Caco-2 (cell line): ENCODE measurements around the gene KIF26B. TPM values are rescaled to one million over a fixed set of nuclear protein-coding genes. Genes with fewer than 3 reads are reported as not detected.

Source experiments
- BruUV-seq: library from RNA; stranded (reverse); fragments of 400-500 nt; replicated peaks from 2 replicates; lab custom pipeline; 2021; lab: Mats Ljungman, UMichigan
- CTCF ChIA-PET: fragments of 300-600 bp; sonication (Branson Sonifier 250); formaldehyde crosslinking; loops from one replicate; lab custom pipeline; 2022; ENCODE audit warnings: antibody characterized with exemption; lab: Charles Lee
- POLR2A ChIA-PET: fragments of 300-600 bp; sonication (Branson Sonifier 250); formaldehyde crosslinking; loops from one replicate; lab custom pipeline; 2022; ENCODE audit warnings: antibody characterized with exemption; lab: Charles Lee
- DNase-seq, 2 experiments: peaks; one replicate each; pipeline versions ENCODE4 v3.0.0 to v3.0.0-alpha.2; 2020 to 2022
- H3K27me3 ChIP-seq: replicated peaks from 2 replicates; pipeline ENCODE4 v1.6.0; 2011; ENCODE audit warnings: low read length; ENCODE audit not compliant: control insufficient read depth, insufficient read depth
- H3K36me3 ChIP-seq: 2 replicates; pipeline ENCODE4 v1.5.1; 2011; ENCODE audit warnings: low read length; ENCODE audit not compliant: control insufficient read depth, insufficient read depth
- H3K4me1 ChIP-seq: fragments of 250-450 bp; sonication (Bioruptor Pico); 2 replicates; pipeline ENCODE4 v1.5.1; 2020; ENCODE audit warnings: mild to moderate bottlenecking
- H3K4me3 ChIP-seq: 2 replicates; pipeline ENCODE4 v1.5.1; 2011; ENCODE audit warnings: low read depth, mild to moderate bottlenecking, control low read depth, low read length
- H3K9me3 ChIP-seq: fragments of 250-450 bp; sonication (Bioruptor Pico); 2 replicates; pipeline ENCODE4 v1.5.1; 2020; ENCODE audit warnings: mild to moderate bottlenecking, moderate library complexity
- H3K27ac Mint-ChIP-seq: one replicate; pipeline ENCODE4 v1.8.0; 2022; ENCODE audit warnings: mixed read lengths; ENCODE audit not compliant: unreplicated experiment
- H3K27me3 Mint-ChIP-seq: one replicate; pipeline ENCODE4 v1.8.0; 2022; ENCODE audit warnings: mixed read lengths; ENCODE audit not compliant: insufficient read depth, unreplicated experiment
- H3K36me3 Mint-ChIP-seq: one replicate; pipeline ENCODE4 v1.8.0; 2022; ENCODE audit warnings: mild to moderate bottlenecking, mixed read lengths; ENCODE audit not compliant: insufficient read depth, unreplicated experiment
- H3K4me1 Mint-ChIP-seq: one replicate; pipeline ENCODE4 v1.8.0; 2022; ENCODE audit warnings: low read depth, mixed read lengths; ENCODE audit not compliant: unreplicated experiment
- H3K4me3 Mint-ChIP-seq: one replicate; pipeline ENCODE4 v1.8.0; 2022; ENCODE audit warnings: mild to moderate bottlenecking, moderate library complexity, mixed read lengths; ENCODE audit not compliant: unreplicated experiment
- H3K9me3 Mint-ChIP-seq: one replicate; pipeline ENCODE4 v1.8.0; 2022; ENCODE audit warnings: mixed read lengths; ENCODE audit not compliant: unreplicated experiment
- CTCF ChIP-seq, 2 experiments: fragments of 200-600 bp in 1 of 2; IDR thresholded peaks; 1 replicate in 1 of 2; 2 replicates in 1 of 2; pipeline versions ENCODE4 v1.5.1 to v1.8.0; 2011 to 2022; ENCODE audit warnings: antibody characterized with exemption in 1 of 2, control low read depth in 1 of 2, inconsistent platforms in 1 of 2, low read depth in 1 of 2, low read length in 1 of 2, mild to moderate bottlenecking in 1 of 2, moderate library complexity in 1 of 2; ENCODE audit not compliant: insufficient read depth in 1 of 2, severe bottlenecking in 1 of 2, unreplicated experiment in 1 of 2
- intact Hi-C: fragments of 100-400 bp; cut with micrococcal nuclease; formaldehyde crosslinking; loops from one replicate; pipeline ENCODE4 v1.10.0; 2022; ENCODE audit not compliant: unreplicated experiment
- total RNA-seq: library from RNA; stranded (reverse); gene quantifications from 2 replicates; pipeline ENCODE4 v1.2.3, GENCODE V29; 2022

KIF26B gene
- total RNA-seq, 1 experiment from 2014 or later, result 4.9 TPM

GRCh38 chr1:245160288-245160687 is 5.5 kb downstream of the KIF26B start:
- Histone ChIP-seq H3K9me3 (no peaks in the 10 kb centered on the region), H3K27me3 (no peaks in the 10 kb centered on the region), H3K4me3 (no peak overlapping the region), H3K4me1 (peaks cover 8% of the 10 kb centered on the region), H3K36me3 (no peaks in the 10 kb centered on the region)
- CTCF ChIA-PET, result no interaction called here
- no peak overlapping the region for H3K27ac Mint-ChIP-seq
- no peaks in the 10 kb centered on the region for H3K9me3 Mint-ChIP-seq
- no peaks in the 10 kb centered on the region for H3K4me1 Mint-ChIP-seq
- no peak for TF ChIP-seq CTCF (IDR thresholded peaks at IDR 0.05; ENCODE audit: insufficient read depth in 1 of 2, low read depth in 1 of 2, low read length in 1 of 2, severe bottlenecking in 1 of 2, unreplicated experiment in 1 of 2)
- DNase-seq, result no peak
- no peaks in the 10 kb centered on the region for H3K36me3 Mint-ChIP-seq
- H3K4me3 Mint-ChIP-seq, result no peak overlapping the region
- intact Hi-C loops, result no loop called here
- POLR2A ChIA-PET, result no interaction called here
- H3K27me3 Mint-ChIP-seq, result no peaks in the 10 kb centered on the region
- no TSS peak for BruUV-seq

GRCh38 chr1:245160741-245161400 is 6.1 kb downstream of the KIF26B start:
- Mint-ChIP-seq H3K9me3 (no peaks in the 10 kb centered on the region), H3K4me1 (no peaks in the 10 kb centered on the region), H3K27me3 (no peaks in the 10 kb centered on the region), H3K36me3 (no peaks in the 10 kb centered on the region), H3K27ac (no peak overlapping the region), H3K4me3 (no peak overlapping the region)
- intact Hi-C loops, result no loop called here
- peaks cover 8% of the 10 kb centered on the region for H3K4me1 ChIP-seq
- H3K27me3 ChIP-seq, result no peaks in the 10 kb centered on the region
- ChIA-PET CTCF (no interaction called here), POLR2A (no interaction called here)
- no TSS peak for BruUV-seq
- DNase-seq, result no peak
- no peak overlapping the region for H3K4me3 ChIP-seq
- H3K9me3 ChIP-seq, result no peaks in the 10 kb centered on the region
- H3K36me3 ChIP-seq, result no peaks in the 10 kb centered on the region
- no peak for TF ChIP-seq CTCF (IDR thresholded peaks at IDR 0.05; ENCODE audit: insufficient read depth in 1 of 2, low read depth in 1 of 2, low read length in 1 of 2, severe bottlenecking in 1 of 2, unreplicated experiment in 1 of 2)

- no peak for DNase-seq
- H3K27me3 Mint-ChIP-seq, result no peaks in the 10 kb centered on the region
- TF ChIP-seq CTCF (IDR thresholded peaks at IDR 0.05; ENCODE audit: insufficient read depth in 1 of 2, low read depth in 1 of 2, low read length in 1 of 2, severe bottlenecking in 1 of 2, unreplicated experiment in 1 of 2), result no peak
Observed at GRCh38 chr1:245161866-245162265, 7.1 kb downstream of the KIF26B start.

More at GRCh38 chr1:245161866-245162265, 7.1 kb downstream of the KIF26B start:
- no TSS peak for BruUV-seq
- CTCF ChIA-PET, result no interaction called here
- H3K9me3 Mint-ChIP-seq, result no peaks in the 10 kb centered on the region
- H3K27ac Mint-ChIP-seq, result no peak overlapping the region
- H3K4me3 Mint-ChIP-seq, result no peak overlapping the region
- H3K27me3 ChIP-seq, result no peaks in the 10 kb centered on the region
- peaks cover 8% of the 10 kb centered on the region for H3K4me1 ChIP-seq
- no peaks in the 10 kb centered on the region for H3K36me3 ChIP-seq
- H3K4me3 ChIP-seq, result no peak overlapping the region
- POLR2A ChIA-PET, result no interaction called here
- H3K4me1 Mint-ChIP-seq, result no peaks in the 10 kb centered on the region
- no peaks in the 10 kb centered on the region for H3K9me3 ChIP-seq
- intact Hi-C loops, result no loop called here
- no peaks in the 10 kb centered on the region for H3K36me3 Mint-ChIP-seq
